Measurements from ENCODE around the gene GRIK4. TPM values are rescaled to one million over a fixed set of nuclear protein-coding genes. Genes with fewer than 3 reads are reported as not detected.
"Not testable (repeated sequence)": the region's sequence is repeated elsewhere in the genome, so short reads cannot be mapped to it uniquely, and the experiment has no call there.

Gene GRIK4
- total and polyA plus RNA-seq, 4 donors, result 0.05 to 0.25 (median 0.06) TPM; not detected in 1

DNA sequence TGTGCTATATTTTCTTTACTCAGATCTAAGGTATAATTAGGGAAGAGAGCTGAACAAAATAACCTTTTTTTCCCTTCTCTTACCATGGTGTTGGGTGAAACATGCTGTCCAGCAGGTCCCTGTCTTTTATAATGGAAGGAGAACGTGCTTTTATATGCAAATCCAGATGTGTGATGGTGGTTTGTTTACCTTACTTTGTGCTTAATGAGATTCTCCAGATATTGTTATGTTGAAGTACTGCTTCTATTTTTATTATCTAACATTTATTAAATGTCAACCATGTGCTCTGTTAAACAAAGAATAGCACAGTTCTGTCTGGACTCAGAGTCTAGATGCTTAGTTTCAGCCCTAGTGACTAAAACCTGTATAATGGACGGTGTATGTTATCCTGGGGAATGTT lies 10.1 kb upstream of the GRIK4 start:
- Histone ChIP-seq H3K4me3 (ENCODE audit: low read depth in 1 of 3, low read length in 3 of 3) (no peak overlapping the region), H3K9me3 (ENCODE audit: control insufficient read depth in 4 of 4, low read length in 3 of 4) (no peaks in the 10 kb centered on the region), H3K36me3 (ENCODE audit: control insufficient read depth in 4 of 4, insufficient read depth in 3 of 4, low read depth in 1 of 4, low read length in 3 of 4) (no peaks in the 10 kb centered on the region), H3K4me1 (ENCODE audit: control insufficient read depth in 4 of 4, insufficient read depth in 4 of 4, low read length in 3 of 4) (no peaks in the 10 kb centered on the region), H3K9ac (ENCODE audit: low read depth in 1 of 2, low read length in 2 of 2) (no peak overlapping the region), H3K27me3 (ENCODE audit: control insufficient read depth in 4 of 4, insufficient read depth in 4 of 4, low read length in 3 of 4) (no peaks in the 10 kb centered on the region), H3K27ac (ENCODE audit: low read depth in 1 of 2, low read length in 2 of 2) (no peak overlapping the region)
- DNase-seq (ENCODE audit: low spot score), result no peak
- TF ChIP-seq TAF1 (conservative IDR thresholded peaks at IDR 0.05) (no peak), RAD21 (IDR thresholded peaks at IDR 0.05) (no peak), YY1 (IDR thresholded peaks at IDR 0.05) (no peak), EGR1 (IDR thresholded peaks at IDR 0.05; ENCODE audit: low read depth in 2 of 2) (no peak), FOXA2 (IDR thresholded peaks at IDR 0.05) (no peak)
- TF ChIP-seq, protein P1, sequence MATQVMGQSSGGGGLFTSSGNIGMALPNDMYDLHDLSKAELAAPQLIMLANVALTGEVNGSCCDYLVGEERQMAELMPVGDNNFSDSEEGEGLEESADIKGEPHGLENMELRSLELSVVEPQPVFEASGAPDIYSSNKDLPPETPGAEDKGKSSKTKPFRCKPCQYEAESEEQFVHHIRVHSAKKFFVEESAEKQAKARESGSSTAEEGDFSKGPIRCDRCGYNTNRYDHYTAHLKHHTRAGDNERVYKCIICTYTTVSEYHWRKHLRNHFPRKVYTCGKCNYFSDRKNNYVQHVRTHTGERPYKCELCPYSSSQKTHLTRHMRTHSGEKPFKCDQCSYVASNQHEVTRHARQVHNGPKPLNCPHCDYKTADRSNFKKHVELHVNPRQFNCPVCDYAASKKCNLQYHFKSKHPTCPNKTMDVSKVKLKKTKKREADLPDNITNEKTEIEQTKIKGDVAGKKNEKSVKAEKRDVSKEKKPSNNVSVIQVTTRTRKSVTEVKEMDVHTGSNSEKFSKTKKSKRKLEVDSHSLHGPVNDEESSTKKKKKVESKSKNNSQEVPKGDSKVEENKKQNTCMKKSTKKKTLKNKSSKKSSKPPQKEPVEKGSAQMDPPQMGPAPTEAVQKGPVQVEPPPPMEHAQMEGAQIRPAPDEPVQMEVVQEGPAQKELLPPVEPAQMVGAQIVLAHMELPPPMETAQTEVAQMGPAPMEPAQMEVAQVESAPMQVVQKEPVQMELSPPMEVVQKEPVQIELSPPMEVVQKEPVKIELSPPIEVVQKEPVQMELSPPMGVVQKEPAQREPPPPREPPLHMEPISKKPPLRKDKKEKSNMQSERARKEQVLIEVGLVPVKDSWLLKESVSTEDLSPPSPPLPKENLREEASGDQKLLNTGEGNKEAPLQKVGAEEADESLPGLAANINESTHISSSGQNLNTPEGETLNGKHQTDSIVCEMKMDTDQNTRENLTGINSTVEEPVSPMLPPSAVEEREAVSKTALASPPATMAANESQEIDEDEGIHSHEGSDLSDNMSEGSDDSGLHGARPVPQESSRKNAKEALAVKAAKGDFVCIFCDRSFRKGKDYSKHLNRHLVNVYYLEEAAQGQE (IDR thresholded peaks at IDR 0.05), result no peak
- TF ChIP-seq, protein P2, sequence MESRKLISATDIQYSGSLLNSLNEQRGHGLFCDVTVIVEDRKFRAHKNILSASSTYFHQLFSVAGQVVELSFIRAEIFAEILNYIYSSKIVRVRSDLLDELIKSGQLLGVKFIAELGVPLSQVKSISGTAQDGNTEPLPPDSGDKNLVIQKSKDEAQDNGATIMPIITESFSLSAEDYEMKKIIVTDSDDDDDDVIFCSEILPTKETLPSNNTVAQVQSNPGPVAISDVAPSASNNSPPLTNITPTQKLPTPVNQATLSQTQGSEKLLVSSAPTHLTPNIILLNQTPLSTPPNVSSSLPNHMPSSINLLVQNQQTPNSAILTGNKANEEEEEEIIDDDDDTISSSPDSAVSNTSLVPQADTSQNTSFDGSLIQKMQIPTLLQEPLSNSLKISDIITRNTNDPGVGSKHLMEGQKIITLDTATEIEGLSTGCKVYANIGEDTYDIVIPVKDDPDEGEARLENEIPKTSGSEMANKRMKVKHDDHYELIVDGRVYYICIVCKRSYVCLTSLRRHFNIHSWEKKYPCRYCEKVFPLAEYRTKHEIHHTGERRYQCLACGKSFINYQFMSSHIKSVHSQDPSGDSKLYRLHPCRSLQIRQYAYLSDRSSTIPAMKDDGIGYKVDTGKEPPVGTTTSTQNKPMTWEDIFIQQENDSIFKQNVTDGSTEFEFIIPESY (IDR thresholded peaks at IDR 0.05), result no peak
- WGBS, result 53% methylated on average over 2 of the region's 2 CpGs

DNA sequence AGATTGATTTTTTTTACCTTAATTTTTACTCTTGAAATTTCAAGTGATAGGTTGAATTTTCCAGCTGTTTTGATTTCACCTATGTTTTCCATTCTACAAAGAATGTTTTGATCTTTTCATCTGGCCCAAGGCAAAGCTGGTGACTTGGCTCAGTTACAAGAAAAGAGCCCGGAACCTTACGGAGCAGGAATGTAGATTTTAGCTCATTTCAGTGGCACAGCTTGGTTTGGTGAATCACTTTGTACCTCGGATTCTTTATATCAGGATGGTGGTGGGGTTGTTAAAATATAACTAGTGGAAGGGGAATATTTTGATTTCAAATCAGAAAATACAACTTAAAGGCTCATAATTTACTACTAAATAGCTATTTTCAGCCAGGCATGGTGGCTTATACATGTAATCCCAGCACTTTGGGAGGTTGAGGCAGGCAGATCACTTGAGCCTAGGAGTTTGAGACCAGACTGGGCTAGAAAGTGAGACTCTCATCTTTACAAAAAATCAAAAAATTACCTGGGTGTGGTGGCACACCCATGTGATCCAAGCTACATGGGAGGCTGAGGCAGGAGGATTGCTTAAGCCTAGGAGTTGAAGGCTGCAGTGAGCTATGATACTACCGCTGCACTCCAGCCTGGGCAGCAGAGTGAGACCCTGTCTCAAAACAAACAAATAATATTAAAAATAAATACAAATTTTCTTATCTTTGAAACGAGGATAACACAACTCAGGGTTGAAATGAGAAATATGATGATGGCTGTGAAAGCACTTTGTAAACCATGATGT lies 9.4 kb upstream of the GRIK4 start:
- Histone ChIP-seq H3K4me1 (ENCODE audit: control insufficient read depth in 4 of 4, insufficient read depth in 4 of 4, low read length in 3 of 4) (no peaks in the 10 kb centered on the region), H3K27me3 (ENCODE audit: control insufficient read depth in 4 of 4, insufficient read depth in 4 of 4, low read length in 3 of 4) (no peaks in the 10 kb centered on the region), H3K36me3 (ENCODE audit: control insufficient read depth in 4 of 4, insufficient read depth in 3 of 4, low read depth in 1 of 4, low read length in 3 of 4) (no peaks in the 10 kb centered on the region), H3K9me3 (ENCODE audit: control insufficient read depth in 4 of 4, low read length in 3 of 4) (no peaks in the 10 kb centered on the region), H3K4me3 (ENCODE audit: low read depth in 1 of 3, low read length in 3 of 3) (no peak overlapping the region), H3K9ac (ENCODE audit: low read depth in 1 of 2, low read length in 2 of 2) (no peak overlapping the region), H3K27ac (ENCODE audit: low read depth in 1 of 2, low read length in 2 of 2) (no peak overlapping the region)
- WGBS, result 80% methylated on average over 5 of the region's 5 CpGs
- TF ChIP-seq HNF4A (conservative IDR thresholded peaks at IDR 0.05) (no peak), NR2F2 (IDR thresholded peaks at IDR 0.05) (no peak), JUND (IDR thresholded peaks at IDR 0.05) (no peak)
- DNase-seq (ENCODE audit: low spot score), result no peak

DNA sequence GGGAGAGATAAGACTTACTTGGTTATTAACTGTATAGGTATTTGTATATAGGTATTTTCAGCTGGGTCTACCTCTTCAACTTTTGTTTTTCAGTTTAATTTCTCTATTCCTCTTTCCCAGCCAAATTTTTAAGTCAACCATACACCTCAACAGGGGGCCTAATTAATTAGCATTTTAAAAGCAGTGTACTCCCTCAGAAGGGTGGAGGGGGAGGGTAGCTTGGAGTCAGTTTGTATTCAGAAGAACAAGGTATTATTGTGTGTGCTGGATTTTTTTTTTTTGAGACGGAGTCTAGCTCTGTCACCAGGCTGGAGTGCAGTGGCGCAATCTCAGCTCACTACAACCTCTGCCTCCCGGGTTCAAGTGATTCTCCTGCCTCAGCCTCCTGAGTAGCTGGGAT lies 8.0 kb upstream of the GRIK4 start:
- H3K36me3 ChIP-seq (ENCODE audit: control insufficient read depth in 4 of 4, insufficient read depth in 3 of 4, low read depth in 1 of 4, low read length in 3 of 4); DNase-seq (ENCODE audit: low spot score); H3K4me3 ChIP-seq (ENCODE audit: low read depth in 1 of 3, low read length in 3 of 3); H3K9me3 ChIP-seq (ENCODE audit: control insufficient read depth in 4 of 4, low read length in 3 of 4); H3K4me1 ChIP-seq (ENCODE audit: control insufficient read depth in 4 of 4, insufficient read depth in 4 of 4, low read length in 3 of 4); H3K27ac ChIP-seq (ENCODE audit: low read depth in 1 of 2, low read length in 2 of 2); H3K9ac ChIP-seq (ENCODE audit: low read depth in 1 of 2, low read length in 2 of 2); H3K27me3 ChIP-seq (ENCODE audit: control insufficient read depth in 4 of 4, insufficient read depth in 4 of 4, low read length in 3 of 4): not testable (repeated sequence)
- WGBS, result 66% methylated on average over 3 of the region's 3 CpGs

All from liver (tissue), 9 donors.